ENCODE measurements around the gene CA10. TPM values are rescaled to one million over a fixed set of nuclear protein-coding genes. Genes with fewer than 3 reads are reported as not detected.

CA10 gene
- total RNA-seq, 1 experiment from 2014 or later, result not detected

GRCh38 chr17:51701501-51701900 is 457.0 kb downstream of the CA10 start:
- no peak for TF ChIP-seq CTCF (IDR thresholded peaks at IDR 0.05; ENCODE audit: unreplicated experiment)
- no peaks in the 10 kb centered on the region for H3K9me3 Mint-ChIP-seq (ENCODE audit: low read depth, unreplicated experiment)
- intact Hi-C loops (cut with micrococcal nuclease; ENCODE audit: unreplicated experiment), result no loop called here
- DNase-seq, result no peak
- H3K36me3 Mint-ChIP-seq (ENCODE audit: insufficient read depth, unreplicated experiment), result no peaks in the 10 kb centered on the region
- no TSS peak for BruUV-seq (replicated peaks)
- no peaks in the 10 kb centered on the region for H3K4me1 Mint-ChIP-seq (ENCODE audit: low read depth, unreplicated experiment)
- peaks cover 84% of the 10 kb centered on the region for H3K27me3 Mint-ChIP-seq (ENCODE audit: unreplicated experiment)
- H3K27ac Mint-ChIP-seq (ENCODE audit: unreplicated experiment), result no peak overlapping the region
- CTCF ChIA-PET, result no interaction called here
- no peak overlapping the region for H3K4me3 Mint-ChIP-seq (ENCODE audit: low read depth, unreplicated experiment)

GRCh38 chr17:51700011-51700760 is 458.3 kb downstream of the CA10 start:
- no peak overlapping the region for H3K27ac Mint-ChIP-seq (ENCODE audit: unreplicated experiment)
- H3K27me3 Mint-ChIP-seq (ENCODE audit: unreplicated experiment), result peaks cover 73% of the 10 kb centered on the region
- BruUV-seq (replicated peaks), result no TSS peak
- CTCF ChIA-PET, result no interaction called here
- H3K9me3 Mint-ChIP-seq (ENCODE audit: low read depth, unreplicated experiment), result no peaks in the 10 kb centered on the region
- H3K36me3 Mint-ChIP-seq (ENCODE audit: insufficient read depth, unreplicated experiment), result no peaks in the 10 kb centered on the region
- no peak for DNase-seq
- TF ChIP-seq CTCF (IDR thresholded peaks at IDR 0.05; ENCODE audit: unreplicated experiment), result no peak
- H3K4me3 Mint-ChIP-seq (ENCODE audit: low read depth, unreplicated experiment), result no peak overlapping the region
- no peaks in the 10 kb centered on the region for H3K4me1 Mint-ChIP-seq (ENCODE audit: low read depth, unreplicated experiment)
- intact Hi-C loops (cut with micrococcal nuclease; ENCODE audit: unreplicated experiment), result no loop called here

- no peaks in the 10 kb centered on the region for H3K36me3 Mint-ChIP-seq (ENCODE audit: insufficient read depth, unreplicated experiment)
- intact Hi-C loops (cut with micrococcal nuclease; ENCODE audit: unreplicated experiment), result no loop called here
- no TSS peak for BruUV-seq (replicated peaks)
Measured at GRCh38 chr17:51699303-51699702, 459.2 kb downstream of the CA10 start.

GRCh38 chr17:51692917-51693316 is 465.6 kb downstream of the CA10 start:
- H3K36me3 Mint-ChIP-seq (ENCODE audit: insufficient read depth, unreplicated experiment), result no peaks in the 10 kb centered on the region
- no TSS peak for BruUV-seq (replicated peaks)
- intact Hi-C loops (cut with micrococcal nuclease; ENCODE audit: unreplicated experiment), result no loop called here
- no peak overlapping the region for H3K4me3 Mint-ChIP-seq (ENCODE audit: low read depth, unreplicated experiment)
- no peak overlapping the region for H3K27ac Mint-ChIP-seq (ENCODE audit: unreplicated experiment)
- H3K27me3 Mint-ChIP-seq (ENCODE audit: unreplicated experiment), result peaks cover 28% of the 10 kb centered on the region
- TF ChIP-seq CTCF (IDR thresholded peaks at IDR 0.05; ENCODE audit: unreplicated experiment), result no peak
- H3K4me1 Mint-ChIP-seq (ENCODE audit: low read depth, unreplicated experiment), result no peaks in the 10 kb centered on the region
- no peak for DNase-seq
- CTCF ChIA-PET, result no interaction called here
- H3K9me3 Mint-ChIP-seq (ENCODE audit: low read depth, unreplicated experiment), result peaks cover 4% of the 10 kb centered on the region

More at GRCh38 chr17:51699303-51699702, 459.2 kb downstream of the CA10 start:
- TF ChIP-seq CTCF (IDR thresholded peaks at IDR 0.05; ENCODE audit: unreplicated experiment), result no peak
- peaks cover 65% of the 10 kb centered on the region for H3K27me3 Mint-ChIP-seq (ENCODE audit: unreplicated experiment)
- H3K4me1 Mint-ChIP-seq (ENCODE audit: low read depth, unreplicated experiment), result no peaks in the 10 kb centered on the region
- no peak overlapping the region for H3K4me3 Mint-ChIP-seq (ENCODE audit: low read depth, unreplicated experiment)
- no peak overlapping the region for H3K27ac Mint-ChIP-seq (ENCODE audit: unreplicated experiment)
- CTCF ChIA-PET, result interaction anchor here (0.5 to 0.6 kb wide), 2 partner anchors 135 to 163 kb away, joined by 3 read pairs; no protein-coding TSS in a partner anchor
- no peaks in the 10 kb centered on the region for H3K9me3 Mint-ChIP-seq (ENCODE audit: low read depth, unreplicated experiment)
- DNase-seq, result no peak

Data from Calu3 (cell line).